Colonic mucosa (tissue), 4 donors: ENCODE results near the gene SSRP1. TPM values are rescaled to one million over a fixed set of nuclear protein-coding genes. Genes with fewer than 3 reads are reported as not detected.

Experiments used
- DNase-seq: peaks from one replicate; pipeline ENCODE4 v3.0.0-alpha.2; 2020
- H3K27ac ChIP-seq: fragments of 200-600 bp; one replicate; pipeline ENCODE4 v1.8.0; 2021
- H3K27me3 ChIP-seq: fragments of 200-600 bp; one replicate; pipeline ENCODE4 v1.8.0; 2021
- H3K36me3 ChIP-seq: fragments of 200-600 bp; one replicate; pipeline ENCODE4 v1.8.0; 2021
- H3K4me1 ChIP-seq: fragments of 200-600 bp; one replicate; pipeline ENCODE4 v1.8.0; 2021; ENCODE audit warnings: mild to moderate bottlenecking
- H3K4me3 ChIP-seq: fragments of 200-600 bp; one replicate; pipeline ENCODE4 v1.8.0; 2021
- H3K9ac ChIP-seq, 2 donors: one replicate each; pipeline ENCODE4 v1.7.0; 2013; ENCODE audit warnings: control low read depth in 2 of 2, low read depth in 2 of 2, low read length in 2 of 2
- H3K9me3 ChIP-seq: fragments of 200-600 bp; one replicate; pipeline ENCODE4 v1.8.0; 2021
- CTCF ChIP-seq: fragments of 200-600 bp; IDR thresholded peaks from one replicate; pipeline ENCODE4 v1.8.0; 2022; ENCODE audit warnings: antibody characterized with exemption, mild to moderate bottlenecking
- intact Hi-C: fragments of 100-400 bp; cut with DNase I; formaldehyde crosslinking; loops from one replicate; pipeline ENCODE4 v1.14.1; 2022
- total RNA-seq, 2 donors: library from RNA; stranded (reverse); fragmentation: NEBNext Ultra II Directional in 1 of 2; extraction: Animal tissue kit (Norgen Biotek cat#: 25700) in 1 of 2; gene quantifications; one replicate each; pipeline ENCODE4 v1.2.1, GENCODE V29; 2021
- donor health status: healthy.
- donor health status: DM: no; HTN: no; CAD: no.
- donor health status: DM: no; HTN: no; CAD: no.

The SSRP1 gene
- total RNA-seq, 2 donors from 2014 or later: 72.7 to 162 TPM

- no peak overlapping the region for H3K27ac ChIP-seq
- no peaks in the 10 kb centered on the region for H3K9me3 ChIP-seq
- no peak overlapping the region for H3K4me3 ChIP-seq
- H3K36me3 ChIP-seq: peaks cover 10% of the 10 kb centered on the region
- no peaks in the 10 kb centered on the region for H3K27me3 ChIP-seq
- intact Hi-C loops: no loop called here
- TF ChIP-seq CTCF: no peak
- no peak for DNase-seq
- H3K4me1 ChIP-seq: peaks cover 11% of the 10 kb centered on the region
- no peak overlapping the region for H3K9ac ChIP-seq
These were observed 22.5 kb downstream of the SSRP1 start for GRCh38 chr11:57313071-57313787.

GRCh38 chr11:57312511-57313021 lies 23.1 kb downstream of the SSRP1 start:
- no peak overlapping the region for H3K9ac ChIP-seq

GRCh38 chr11:57311109-57311936 lies 24.4 kb downstream of the SSRP1 start:
- Histone ChIP-seq H3K27me3 (no peaks in the 10 kb centered on the region), H3K4me3 (peak overlapping the region; percentile 40), H3K9me3 (no peaks in the 10 kb centered on the region), H3K9ac (peak overlapping the region; percentile 51 to 60), H3K27ac (peak overlapping the region; percentile 87), H3K36me3 (no peaks in the 10 kb centered on the region), H3K4me1 (peaks cover 11% of the 10 kb centered on the region)
- TF ChIP-seq CTCF: no peak
- peak; percentile 94 for DNase-seq
- intact Hi-C loops: no loop called here

More at GRCh38 chr11:57312511-57313021, 23.1 kb downstream of the SSRP1 start:
- intact Hi-C loops: no loop called here
- peaks cover 6% of the 10 kb centered on the region for H3K36me3 ChIP-seq
- no peak for TF ChIP-seq CTCF
- H3K9me3 ChIP-seq: no peaks in the 10 kb centered on the region
- H3K27me3 ChIP-seq: no peaks in the 10 kb centered on the region
- peaks cover 11% of the 10 kb centered on the region for H3K4me1 ChIP-seq
- DNase-seq: peak; percentile 44
- peak overlapping the region; percentile 87 for H3K27ac ChIP-seq
- H3K4me3 ChIP-seq: no peak overlapping the region

- Histone ChIP-seq H3K4me3 (peak overlapping the region; percentile 40), H3K4me1 (peaks cover 11% of the 10 kb centered on the region), H3K9me3 (no peaks in the 10 kb centered on the region), H3K36me3 (no peaks in the 10 kb centered on the region), H3K27me3 (no peaks in the 10 kb centered on the region), H3K9ac (peak overlapping the region; percentile 51 to 60), H3K27ac (peak overlapping the region; percentile 87)
- no peak for TF ChIP-seq CTCF
- intact Hi-C loops: no loop called here
- no peak for DNase-seq
These were observed 25.0 kb downstream of the SSRP1 start for GRCh38 chr11:57310630-57311086.

- peak overlapping the region; percentile 87 for H3K27ac ChIP-seq
- no peaks in the 10 kb centered on the region for H3K27me3 ChIP-seq
- DNase-seq: no peak
- no peaks in the 10 kb centered on the region for H3K36me3 ChIP-seq
- no peak for TF ChIP-seq CTCF
- H3K9ac ChIP-seq: peak overlapping the region; percentile 24 to 60
- H3K9me3 ChIP-seq: no peaks in the 10 kb centered on the region
- no peak overlapping the region for H3K4me3 ChIP-seq
- H3K4me1 ChIP-seq: peaks cover 11% of the 10 kb centered on the region
- intact Hi-C loops: no loop called here
These were observed 25.6 kb downstream of the SSRP1 start for GRCh38 chr11:57310091-57310490.
